Measurements from ENCODE around the gene PRSS36.
A peak's percentile ranks its signal among the peaks of the same experiment; 100 is the strongest.
"Not testable (repeated sequence)": the region's sequence is repeated elsewhere in the genome, so short reads cannot be mapped to it uniquely, and the experiment has no call there.

The PRSS36 gene

DNA sequence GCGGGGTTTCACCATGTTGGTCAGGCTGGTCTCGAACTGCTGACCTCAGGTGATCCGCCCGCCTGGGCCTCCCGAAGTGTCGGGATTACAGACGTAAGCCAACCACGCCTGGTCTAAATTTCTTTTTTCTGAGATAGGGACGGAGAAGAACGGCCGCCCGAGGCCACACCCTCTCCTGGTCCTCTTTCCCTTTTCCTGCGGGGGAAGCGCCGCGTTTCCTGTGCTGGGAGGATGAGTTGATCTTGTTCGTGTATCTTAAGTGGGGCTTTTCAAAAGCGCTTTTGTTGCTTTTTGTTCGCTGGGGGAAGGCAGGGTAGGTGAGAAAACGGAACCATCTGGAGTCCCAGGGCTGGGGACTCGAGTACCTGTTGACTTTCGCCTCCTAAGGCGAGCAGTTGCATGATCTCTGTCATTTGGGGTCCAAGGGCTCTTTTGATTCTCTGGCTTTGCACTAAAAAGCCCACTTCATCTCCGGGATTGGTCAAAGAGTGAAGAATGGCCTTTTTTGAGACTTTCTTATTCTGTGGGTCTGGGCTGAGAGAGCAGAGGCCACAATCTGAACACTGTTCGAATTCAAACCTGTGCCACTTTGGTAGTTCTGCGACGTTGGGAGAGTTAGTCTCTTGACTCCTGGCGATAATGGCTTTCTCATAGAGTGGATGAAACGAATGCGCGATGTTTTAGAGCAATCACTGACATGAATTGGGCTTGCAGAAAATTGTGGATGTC, 31.4 kb upstream of the PRSS36 start:
- Histone ChIP-seq H3K9me3 (no peaks in the 10 kb centered on the region), H3K27ac (peak overlapping the region; percentile 93), H3K27me3 (no peaks in the 10 kb centered on the region), H3K4me3 (ENCODE audit: low read depth in 1 of 2, low read length in 1 of 2) (peak overlapping the region; percentile 94 to 96), H3K4me1 (ENCODE audit: control insufficient read depth in 1 of 2, insufficient read depth in 1 of 2, low read depth in 1 of 2, low read length in 1 of 2) (peaks cover 47 to 53% of the 10 kb centered on the region in 2 experiments), H3K36me3 (peaks cover 38% of the 10 kb centered on the region)
- TF ChIP-seq, protein P1, sequence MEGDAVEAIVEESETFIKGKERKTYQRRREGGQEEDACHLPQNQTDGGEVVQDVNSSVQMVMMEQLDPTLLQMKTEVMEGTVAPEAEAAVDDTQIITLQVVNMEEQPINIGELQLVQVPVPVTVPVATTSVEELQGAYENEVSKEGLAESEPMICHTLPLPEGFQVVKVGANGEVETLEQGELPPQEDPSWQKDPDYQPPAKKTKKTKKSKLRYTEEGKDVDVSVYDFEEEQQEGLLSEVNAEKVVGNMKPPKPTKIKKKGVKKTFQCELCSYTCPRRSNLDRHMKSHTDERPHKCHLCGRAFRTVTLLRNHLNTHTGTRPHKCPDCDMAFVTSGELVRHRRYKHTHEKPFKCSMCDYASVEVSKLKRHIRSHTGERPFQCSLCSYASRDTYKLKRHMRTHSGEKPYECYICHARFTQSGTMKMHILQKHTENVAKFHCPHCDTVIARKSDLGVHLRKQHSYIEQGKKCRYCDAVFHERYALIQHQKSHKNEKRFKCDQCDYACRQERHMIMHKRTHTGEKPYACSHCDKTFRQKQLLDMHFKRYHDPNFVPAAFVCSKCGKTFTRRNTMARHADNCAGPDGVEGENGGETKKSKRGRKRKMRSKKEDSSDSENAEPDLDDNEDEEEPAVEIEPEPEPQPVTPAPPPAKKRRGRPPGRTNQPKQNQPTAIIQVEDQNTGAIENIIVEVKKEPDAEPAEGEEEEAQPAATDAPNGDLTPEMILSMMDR (IDR thresholded peaks at IDR 0.05): no peak

DNA sequence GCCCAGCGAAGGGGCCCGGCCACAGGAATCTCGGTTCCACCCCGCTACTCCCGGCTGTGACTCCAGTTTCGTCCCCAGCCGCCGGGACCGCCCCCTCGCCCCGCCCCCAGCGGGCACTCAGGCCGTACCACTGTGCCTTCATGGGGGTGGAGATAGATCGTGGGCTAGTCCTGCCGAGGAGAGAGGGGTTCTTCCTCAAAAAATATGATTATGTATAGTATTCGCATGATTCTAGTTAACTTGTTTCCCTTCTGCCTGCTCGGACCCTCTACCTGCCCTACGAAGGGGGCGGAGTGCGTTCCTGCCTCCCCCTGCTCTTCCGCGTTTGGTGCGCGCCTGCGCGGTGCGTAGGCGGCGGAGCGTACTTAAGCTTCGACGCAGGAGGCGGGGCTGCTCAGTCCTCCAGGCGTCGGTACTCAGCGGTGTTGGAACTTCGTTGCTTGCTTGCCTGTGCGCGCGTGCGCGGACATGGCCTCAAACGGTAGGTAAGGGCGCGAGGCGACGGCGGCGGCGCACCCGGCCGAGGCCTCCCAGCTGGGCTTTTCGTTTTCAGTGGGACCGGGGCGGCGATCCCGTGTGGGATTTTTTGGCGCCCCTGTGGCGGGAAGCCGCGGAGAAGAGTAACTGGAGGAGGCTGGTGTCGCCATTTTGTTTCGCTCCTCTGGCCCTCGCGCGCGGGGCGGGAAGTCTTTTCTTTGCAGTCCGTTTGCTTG, 30.0 kb upstream of the PRSS36 start, which contains the start of gene FUS:
Gene FUS (plus strand): TSS at position 393 of the 713 bp plus-strand sequence. CDS start 76 bp downstream, at position 469.
- Histone ChIP-seq H3K27ac (peak within 1 kb of the TSS; percentile 93), H3K4me3 (ENCODE audit: low read depth in 1 of 2, low read length in 1 of 2) (peak within 1 kb of the TSS; percentile 94 to 96), H3K36me3 (peaks cover 29% of the 10 kb centered on the region), H3K9me3 (no peaks in the 10 kb centered on the region), H3K4me1 (ENCODE audit: control insufficient read depth in 1 of 2, insufficient read depth in 1 of 2, low read depth in 1 of 2, low read length in 1 of 2) (peaks cover 35 to 40% of the 10 kb centered on the region in 2 experiments), H3K27me3 (no peaks in the 10 kb centered on the region)
- TF ChIP-seq, protein P1 (IDR thresholded peaks at IDR 0.05): peak; percentile 28

DNA sequence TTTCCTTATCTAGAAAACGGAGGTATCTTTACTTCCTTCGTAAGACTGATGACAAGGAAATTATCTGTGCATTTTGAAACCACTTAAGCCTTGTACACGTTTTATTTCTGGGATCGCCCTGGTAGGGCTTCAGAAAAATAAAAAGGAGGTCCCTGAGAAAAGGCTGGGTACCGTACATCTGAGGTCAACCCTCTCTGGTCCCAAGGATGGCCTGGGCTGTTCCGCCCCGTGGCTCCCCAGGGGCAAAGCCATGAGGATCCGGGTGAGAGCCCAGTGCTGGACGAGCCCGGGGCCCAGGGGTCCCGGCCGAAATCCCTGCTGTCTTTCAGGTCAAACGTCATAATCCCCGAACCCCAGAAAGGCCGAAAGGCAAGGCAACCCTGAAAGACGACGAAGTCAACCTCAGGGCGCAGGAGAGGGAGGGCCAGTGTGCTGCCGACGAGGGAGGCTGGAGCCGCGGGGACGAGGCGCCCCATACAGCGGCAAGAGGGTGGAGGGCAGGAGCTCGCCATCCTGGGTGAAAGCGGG, 29.4 kb upstream of the PRSS36 start:
- Histone ChIP-seq H3K4me1 (ENCODE audit: control insufficient read depth in 1 of 2, insufficient read depth in 1 of 2, low read depth in 1 of 2, low read length in 1 of 2) (peaks cover 35 to 40% of the 10 kb centered on the region in 2 experiments), H3K27ac (peak overlapping the region; percentile 93), H3K4me3 (ENCODE audit: low read depth in 1 of 2, low read length in 1 of 2) (peak overlapping the region; percentile 94 to 96), H3K27me3 (no peaks in the 10 kb centered on the region), H3K9me3 (no peaks in the 10 kb centered on the region), H3K36me3 (peaks cover 23% of the 10 kb centered on the region)
- TF ChIP-seq, protein P1 (IDR thresholded peaks at IDR 0.05): no peak

DNA sequence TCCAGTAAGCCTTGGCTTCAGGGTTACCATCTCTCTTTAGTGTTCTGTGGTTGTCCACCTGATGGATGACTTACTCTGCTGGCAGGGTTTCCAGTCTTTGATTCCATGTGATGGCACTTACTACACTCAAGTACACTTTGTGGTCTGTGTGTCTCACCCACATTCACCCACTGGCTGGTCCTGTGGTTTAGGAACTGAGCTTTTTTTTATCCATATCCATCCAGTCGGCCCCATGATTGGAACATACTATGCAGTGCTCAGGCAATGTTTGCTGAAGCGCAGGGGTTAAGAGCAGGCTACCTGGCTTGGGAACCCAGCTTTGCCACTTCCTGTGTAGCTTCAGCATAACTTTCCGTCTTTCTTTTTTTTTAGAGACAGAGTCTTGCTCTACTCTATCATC, 27.3 kb upstream of the PRSS36 start:
- Histone ChIP-seq H3K4me1 (ENCODE audit: control insufficient read depth in 1 of 2, insufficient read depth in 1 of 2, low read depth in 1 of 2, low read length in 1 of 2) (peaks cover 25 to 28% of the 10 kb centered on the region in 2 experiments), H3K27ac (no peak overlapping the region), H3K9me3 (no peaks in the 10 kb centered on the region), H3K36me3 (peaks cover 2% of the 10 kb centered on the region), H3K27me3 (no peaks in the 10 kb centered on the region), H3K4me3 (ENCODE audit: low read depth in 1 of 2, low read length in 1 of 2) (no peak overlapping the region)
- TF ChIP-seq, protein P1 (IDR thresholded peaks at IDR 0.05): no peak

DNA sequence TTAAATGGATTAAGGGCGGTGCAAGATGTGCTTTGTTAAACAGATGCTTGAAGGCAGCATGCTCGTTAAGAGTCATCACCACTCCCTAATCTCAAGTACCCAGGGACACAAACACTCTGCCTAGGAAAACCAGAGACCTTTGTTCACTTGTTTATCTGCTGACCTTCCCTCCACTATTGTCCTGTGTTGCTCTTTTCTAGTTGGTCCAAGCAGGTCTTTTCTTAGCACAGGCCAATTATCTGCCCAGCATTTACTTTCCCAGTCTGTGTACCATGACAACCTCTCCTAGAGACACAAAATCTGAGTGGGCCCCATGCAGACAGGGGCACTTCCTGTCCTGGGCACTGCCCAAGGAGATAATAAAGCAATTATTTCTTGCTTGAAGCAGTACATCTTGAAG, 20.2 kb upstream of the PRSS36 start:
- not testable (repeated sequence) for H3K4me1 ChIP-seq (ENCODE audit: control insufficient read depth in 1 of 2, insufficient read depth in 1 of 2, low read depth in 1 of 2, low read length in 1 of 2); H3K27ac ChIP-seq

DNA sequence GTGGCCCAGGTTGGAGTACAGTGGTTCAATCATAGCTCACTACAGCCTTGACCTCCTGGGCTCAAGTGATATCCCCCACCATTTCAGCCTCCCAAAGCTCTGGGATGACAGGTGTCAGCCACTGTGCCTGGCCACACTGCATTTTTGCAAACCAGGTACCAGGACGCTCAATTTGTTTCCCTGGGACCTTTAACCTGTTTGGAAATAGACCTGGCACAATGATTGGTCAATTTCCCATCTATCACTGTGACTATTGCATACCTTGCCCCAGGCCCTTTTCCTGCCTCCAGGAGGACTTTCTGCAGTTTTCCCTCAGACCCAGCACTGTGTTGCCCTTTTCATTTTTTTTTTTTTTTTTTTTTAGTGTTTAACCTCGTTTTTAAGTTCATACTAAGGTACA, 19.0 kb upstream of the PRSS36 start:
- no peaks in the 10 kb centered on the region for H3K27me3 ChIP-seq
- TF ChIP-seq, protein P1 (IDR thresholded peaks at IDR 0.05): no peak
- peaks cover 4 to 10% of the 10 kb centered on the region in 2 experiments for H3K4me1 ChIP-seq (ENCODE audit: control insufficient read depth in 1 of 2, insufficient read depth in 1 of 2, low read depth in 1 of 2, low read length in 1 of 2)
- no peak overlapping the region for H3K4me3 ChIP-seq (ENCODE audit: low read depth in 1 of 2, low read length in 1 of 2)
- no peaks in the 10 kb centered on the region for H3K36me3 ChIP-seq
- H3K9me3 ChIP-seq: no peaks in the 10 kb centered on the region
- no peak overlapping the region for H3K27ac ChIP-seq

More for the DNA sequence above, 20.2 kb upstream of the PRSS36 start:
- not testable (repeated sequence) for H3K4me3 ChIP-seq (ENCODE audit: low read depth in 1 of 2, low read length in 1 of 2); H3K36me3 ChIP-seq; H3K27me3 ChIP-seq; H3K9me3 ChIP-seq
